Panc1 (cell line): Measurements from ENCODE around the gene SRGAP3.

Experiments used
- REST ChIP-seq, 2 experiments: IDR thresholded peaks; 2 replicates each; pipeline ENCODE4 v1.6.1; 2011 to 2012; ENCODE audit warnings: low read depth in 2 of 2, control low read depth in 1 of 2, low read length in 1 of 2, mild to moderate bottlenecking in 1 of 2, moderate library complexity in 1 of 2; ENCODE audit not compliant: insufficient read depth in 1 of 2
- TF ChIP-seq, protein P1 (sequence below): fragments of 450-650 bp; IDR thresholded peaks from 2 replicates; pipeline ENCODE4 v1.5.1; 2017; ENCODE audit warnings: mild to moderate bottlenecking

DNA sequence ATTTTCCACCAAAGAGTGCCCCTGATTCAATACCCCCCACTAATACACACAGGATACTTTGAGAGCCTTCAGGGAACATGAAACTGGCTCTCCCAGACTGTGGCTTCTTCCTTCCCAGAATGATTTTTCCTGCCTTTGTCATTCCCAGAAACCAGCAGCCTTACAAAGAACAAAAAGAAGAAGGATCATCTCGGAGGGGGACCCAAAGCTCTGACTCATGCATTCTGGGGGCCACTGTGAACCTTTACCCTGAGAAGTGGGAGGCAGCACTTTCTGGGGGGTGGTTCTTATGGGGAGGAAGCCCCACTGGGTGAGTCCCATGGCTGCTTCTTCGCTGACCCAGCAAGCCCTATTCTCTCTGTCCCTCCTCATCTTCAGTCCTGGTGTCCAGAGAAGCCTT lies 241.5 kb downstream of the SRGAP3 start:
- TF ChIP-seq, protein P1, sequence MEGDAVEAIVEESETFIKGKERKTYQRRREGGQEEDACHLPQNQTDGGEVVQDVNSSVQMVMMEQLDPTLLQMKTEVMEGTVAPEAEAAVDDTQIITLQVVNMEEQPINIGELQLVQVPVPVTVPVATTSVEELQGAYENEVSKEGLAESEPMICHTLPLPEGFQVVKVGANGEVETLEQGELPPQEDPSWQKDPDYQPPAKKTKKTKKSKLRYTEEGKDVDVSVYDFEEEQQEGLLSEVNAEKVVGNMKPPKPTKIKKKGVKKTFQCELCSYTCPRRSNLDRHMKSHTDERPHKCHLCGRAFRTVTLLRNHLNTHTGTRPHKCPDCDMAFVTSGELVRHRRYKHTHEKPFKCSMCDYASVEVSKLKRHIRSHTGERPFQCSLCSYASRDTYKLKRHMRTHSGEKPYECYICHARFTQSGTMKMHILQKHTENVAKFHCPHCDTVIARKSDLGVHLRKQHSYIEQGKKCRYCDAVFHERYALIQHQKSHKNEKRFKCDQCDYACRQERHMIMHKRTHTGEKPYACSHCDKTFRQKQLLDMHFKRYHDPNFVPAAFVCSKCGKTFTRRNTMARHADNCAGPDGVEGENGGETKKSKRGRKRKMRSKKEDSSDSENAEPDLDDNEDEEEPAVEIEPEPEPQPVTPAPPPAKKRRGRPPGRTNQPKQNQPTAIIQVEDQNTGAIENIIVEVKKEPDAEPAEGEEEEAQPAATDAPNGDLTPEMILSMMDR: no peak
- TF ChIP-seq REST (IDR thresholded peaks at IDR 0.05; ENCODE audit: insufficient read depth in 1 of 2, low read depth in 2 of 2, low read length in 1 of 2): no peak
